CD14-positive monocyte (primary cell): ENCODE data around the gene SNX14. TPM values are rescaled to one million over a fixed set of nuclear protein-coding genes. Genes with fewer than 3 reads are reported as not detected.

ENCODE experiments used
- DNase-seq, 3 donors: peaks; one replicate each; pipeline ENCODE4 v3.0.0-alpha.2; 2011 to 2022
- H2AFZ ChIP-seq: 2 replicates; pipeline ENCODE4 v1.6.0; 2012; ENCODE audit warnings: mild to moderate bottlenecking, low read depth, low read length, inconsistent platforms; ENCODE audit not compliant: insufficient read depth, poor library complexity, severe bottlenecking
- H3K27ac ChIP-seq, 2 donors: 1 replicate in 1 of 2; 2 replicates in 1 of 2; pipeline ENCODE4 v1.5.1; 2012 to 2013; ENCODE audit warnings: low read length in 2 of 2, control low read depth in 1 of 2, inconsistent platforms in 1 of 2, low read depth in 1 of 2, mild to moderate bottlenecking in 1 of 2
- H3K27me3 ChIP-seq, 2 donors: one replicate each; pipeline versions ENCODE4 v1.6.0 to v1.6.1; 2011 to 2013; ENCODE audit warnings: low read length in 2 of 2; ENCODE audit not compliant: control insufficient read depth in 2 of 2, insufficient read depth in 2 of 2
- H3K36me3 ChIP-seq, 2 donors: replicated peaks in 1 of 2; 1 replicate in 1 of 2; 2 replicates in 1 of 2; pipeline versions ENCODE4 v1.5.1 to v1.6.1; 2012 to 2013; ENCODE audit warnings: low read length in 2 of 2, control low read depth in 1 of 2, inconsistent platforms in 1 of 2, mild to moderate bottlenecking in 1 of 2; ENCODE audit not compliant: insufficient read depth in 2 of 2, control insufficient read depth in 1 of 2
- H3K4me1 ChIP-seq, 2 donors: 1 replicate in 1 of 2; 2 replicates in 1 of 2; pipeline versions ENCODE4 v1.5.1 to v1.6.1; 2012 to 2013; ENCODE audit warnings: low read length in 2 of 2, control low read depth in 1 of 2, inconsistent platforms in 1 of 2, mild to moderate bottlenecking in 1 of 2, moderate library complexity in 1 of 2; ENCODE audit not compliant: insufficient read depth in 2 of 2, control insufficient read depth in 1 of 2
- H3K4me2 ChIP-seq: replicated peaks from 2 replicates; pipeline ENCODE3; 2012; ENCODE audit warnings: low read length, moderate library complexity, mild to moderate bottlenecking; ENCODE audit not compliant: poor library complexity, severe bottlenecking; ENCODE audit errors: extremely low read depth
- H3K4me3 ChIP-seq, 3 experiments: fragments of 200-600 bp in 1 of 3; sonication (generic) in 1 of 3; replicated peaks in 1 of 3; 1 replicate in 2 of 3; 2 replicates in 1 of 3; pipeline ENCODE4 v1.5.1; 2011 to 2013; ENCODE audit warnings: low read length in 3 of 3, mild to moderate bottlenecking in 3 of 3, control low read depth in 2 of 3, low read depth in 2 of 3, inconsistent platforms in 1 of 3, moderate library complexity in 1 of 3
- H3K79me2 ChIP-seq: 2 replicates; pipeline ENCODE4 v1.6.0; 2012; ENCODE audit warnings: mild to moderate bottlenecking, control low read depth, inconsistent platforms, low read length, moderate library complexity; ENCODE audit not compliant: insufficient read depth
- H3K9ac ChIP-seq: 2 replicates; pipeline ENCODE4 v1.6.0; 2017; ENCODE audit warnings: low read length, mild to moderate bottlenecking; ENCODE audit not compliant: insufficient read depth, poor library complexity, severe bottlenecking
- H3K9me3 ChIP-seq, 2 donors: replicated peaks in 1 of 2; 1 replicate in 1 of 2; 2 replicates in 1 of 2; pipeline versions ENCODE4 v1.5.1 to v1.6.1; 2012 to 2013; ENCODE audit warnings: low read length in 2 of 2, control low read depth in 1 of 2; ENCODE audit not compliant: control insufficient read depth in 1 of 2, insufficient read depth in 1 of 2
- H4K20me1 ChIP-seq: 2 replicates; pipeline ENCODE4 v1.6.0; 2012; ENCODE audit warnings: mild to moderate bottlenecking, low read length, control low read depth, moderate library complexity; ENCODE audit not compliant: insufficient read depth
- H3K27ac Mint-ChIP-seq, 7 donors: one replicate each; pipeline ENCODE4 v1.8.0; 2020; ENCODE audit warnings: mild to moderate bottlenecking in 7 of 7, mixed read lengths in 7 of 7, moderate library complexity in 6 of 7, inconsistent platforms in 2 of 7
- H3K27me3 Mint-ChIP-seq, 3 donors: one replicate each; pipeline ENCODE4 v1.8.0; 2021 to 2022; ENCODE audit warnings: low read depth in 3 of 3, mild to moderate bottlenecking in 3 of 3, mixed read lengths in 3 of 3, moderate library complexity in 3 of 3, inconsistent platforms in 1 of 3
- H3K36me3 Mint-ChIP-seq, 2 donors: one replicate each; pipeline ENCODE4 v1.8.0; 2020; ENCODE audit warnings: mixed read lengths in 2 of 2, inconsistent platforms in 1 of 2, mild to moderate bottlenecking in 1 of 2
- H3K4me1 Mint-ChIP-seq: one replicate; pipeline ENCODE4 v1.8.0; 2020; ENCODE audit warnings: mild to moderate bottlenecking, mixed read lengths
- H3K4me3 Mint-ChIP-seq, 2 donors: one replicate each; pipeline ENCODE4 v1.8.0; 2020; ENCODE audit warnings: mild to moderate bottlenecking in 2 of 2, mixed read lengths in 2 of 2, moderate library complexity in 1 of 2
- H3K9me3 Mint-ChIP-seq, 7 donors: one replicate each; pipeline ENCODE4 v1.8.0; 2020 to 2022; ENCODE audit warnings: mixed read lengths in 7 of 7, mild to moderate bottlenecking in 6 of 7, moderate library complexity in 6 of 7, inconsistent platforms in 2 of 7
- CTCF ChIP-seq: fragments of 200-600 bp; IDR thresholded peaks from one replicate; pipeline ENCODE4 v1.8.0; 2022; ENCODE audit warnings: antibody characterized with exemption, mild to moderate bottlenecking
- WGBS: methylation state at CpG from one replicate; pipeline ENCODE4 v1.1.5; 2013; ENCODE audit warnings: missing lambda C conversion rate; ENCODE audit not compliant: insufficient coverage; 5-methylcytosine and 5-hydroxymethylcytosine counted together
- intact Hi-C, 2 donors: fragments of 100-400 bp; cut with micrococcal nuclease; formaldehyde crosslinking; loops; one replicate each; pipeline versions ENCODE4 v1.15.0 to v1.15.1; 2023
- polyA plus RNA-seq, 3 donors: library from polyadenylated mRNA; depleted of rRNA in 1 of 3; unstranded in 2 of 3; stranded (reverse) in 1 of 3; fragments of 300-500 nt in 2 of 3; fragments of >200 nt in 1 of 3; fragmentation: Illumina TruSeq in 2 of 3; gene quantifications; 1 replicate in 2 of 3; 2 replicates in 1 of 3; pipeline ENCODE4 v1.2.3, GENCODE V29; 2012 to 2021

The SNX14 gene
- polyA plus RNA-seq, 3 donors, result 40.2 to 75.6 (median 73.3) TPM

GRCh38 chr6:85581572-85581971 is 12.1 kb downstream of the SNX14 start:
- peaks cover 6 to 31% of the 10 kb centered on the region in 2 donors for H3K36me3 ChIP-seq
- H3K27me3 ChIP-seq, result no peaks in the 10 kb centered on the region
- Mint-ChIP-seq H3K4me1 (peaks cover 14% of the 10 kb centered on the region), H3K27me3 (peaks cover 0 to 1% (median 0%) of the 10 kb centered on the region in 3 donors), H3K36me3 (peaks cover 18 to 29% of the 10 kb centered on the region in 2 donors), H3K9me3 (peaks cover 8 to 33% (median 22%) of the 10 kb centered on the region in 7 donors), H3K27ac (peak overlapping the region in 1 of 7 donors; percentile 16), H3K4me3 (no peak overlapping the region)
- intact Hi-C loops, result no loop called here
- no peak for DNase-seq
- no peak overlapping the region for H3K9ac ChIP-seq
- H3K9me3 ChIP-seq, result no peaks in the 10 kb centered on the region
- H3K79me2 ChIP-seq, result peaks cover 99% of the 10 kb centered on the region
- H3K27ac ChIP-seq, result no peak overlapping the region
- peaks cover 6 to 8% of the 10 kb centered on the region in 2 donors for H3K4me1 ChIP-seq
- no peak overlapping the region for H2AFZ ChIP-seq
- H4K20me1 ChIP-seq, result peaks cover 61% of the 10 kb centered on the region
- H3K4me3 ChIP-seq, result no peak overlapping the region
- no peak for TF ChIP-seq CTCF
- H3K4me2 ChIP-seq, result no peak overlapping the region

DNA sequence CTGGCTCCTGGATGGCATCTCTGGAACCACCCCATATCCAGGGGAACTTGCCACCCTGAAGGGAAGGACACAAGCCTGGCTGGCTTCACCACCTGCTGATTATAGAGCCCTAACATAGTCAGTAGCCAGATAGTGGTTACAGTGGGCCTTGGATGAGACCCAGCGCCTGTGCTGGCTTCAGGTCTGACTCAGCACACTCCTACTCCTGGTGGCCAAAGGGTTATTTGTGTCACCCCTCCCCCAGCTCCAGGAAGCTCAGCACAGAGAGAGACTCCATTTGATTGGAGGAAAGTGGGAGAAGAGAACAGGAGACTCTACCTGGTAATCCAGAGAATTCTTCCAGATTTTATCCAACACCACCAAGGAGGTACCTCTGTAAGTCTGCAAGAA is 12.8 kb downstream of the SNX14 start:
- peaks cover 65% of the 10 kb centered on the region for H4K20me1 ChIP-seq
- H3K27ac ChIP-seq, result peak overlapping the region in 1 of 2 donors; percentile 8
- H3K4me3 Mint-ChIP-seq, result no peak overlapping the region
- peaks cover 8 to 32% (median 21%) of the 10 kb centered on the region in 7 donors for H3K9me3 Mint-ChIP-seq
- no peak overlapping the region for H3K4me3 ChIP-seq
- H3K4me1 ChIP-seq, result peaks cover 9 to 12% of the 10 kb centered on the region in 2 donors
- no peak overlapping the region for H3K9ac ChIP-seq
- H3K79me2 ChIP-seq, result peaks cover 98% of the 10 kb centered on the region
- WGBS, result no CpG with 5 or more reads among the region's 1 CpG
- peaks cover 6 to 31% of the 10 kb centered on the region in 2 donors for H3K36me3 ChIP-seq
- H3K4me2 ChIP-seq, result no peak overlapping the region
- no peak for TF ChIP-seq CTCF
- intact Hi-C loops, result no loop called here
- no peaks in the 10 kb centered on the region for H3K27me3 ChIP-seq
- H3K27me3 Mint-ChIP-seq, result peaks cover 0 to 1% (median 0%) of the 10 kb centered on the region in 3 donors
- DNase-seq, result no peak
- no peak overlapping the region for H2AFZ ChIP-seq
- peaks cover 12% of the 10 kb centered on the region for H3K4me1 Mint-ChIP-seq
- H3K9me3 ChIP-seq, result no peaks in the 10 kb centered on the region
- H3K36me3 Mint-ChIP-seq, result peaks cover 17 to 28% of the 10 kb centered on the region in 2 donors
- H3K27ac Mint-ChIP-seq, result no peak overlapping the region
